A673 (cell line): ENCODE results near the gene ANTXRL.

Source experiments
- EZH2 ChIP-seq: fragments of 200-600 bp; sonication (generic); IDR thresholded peaks from 2 replicates; pipeline ENCODE4 v1.6.1; 2017; ENCODE audit warnings: borderline replicate concordance, low read depth, mild to moderate bottlenecking, mixed read lengths, antibody characterized with exemption, low read length; ENCODE audit not compliant: poor library complexity, severe bottlenecking
- TF ChIP-seq, protein P1 (sequence below): fragments of 300-800, 200-600 bp; sonication (generic); conservative IDR thresholded peaks from 2 replicates; pipeline ENCODE4 v1.5.1; 2017; ENCODE audit warnings: low read depth, mild to moderate bottlenecking, antibody characterized with exemption, low read length, moderate library complexity, mixed read lengths

GRCh38 chr10:46297406-46298204 is 10.8 kb downstream of the ANTXRL start:
- TF ChIP-seq, protein P1, sequence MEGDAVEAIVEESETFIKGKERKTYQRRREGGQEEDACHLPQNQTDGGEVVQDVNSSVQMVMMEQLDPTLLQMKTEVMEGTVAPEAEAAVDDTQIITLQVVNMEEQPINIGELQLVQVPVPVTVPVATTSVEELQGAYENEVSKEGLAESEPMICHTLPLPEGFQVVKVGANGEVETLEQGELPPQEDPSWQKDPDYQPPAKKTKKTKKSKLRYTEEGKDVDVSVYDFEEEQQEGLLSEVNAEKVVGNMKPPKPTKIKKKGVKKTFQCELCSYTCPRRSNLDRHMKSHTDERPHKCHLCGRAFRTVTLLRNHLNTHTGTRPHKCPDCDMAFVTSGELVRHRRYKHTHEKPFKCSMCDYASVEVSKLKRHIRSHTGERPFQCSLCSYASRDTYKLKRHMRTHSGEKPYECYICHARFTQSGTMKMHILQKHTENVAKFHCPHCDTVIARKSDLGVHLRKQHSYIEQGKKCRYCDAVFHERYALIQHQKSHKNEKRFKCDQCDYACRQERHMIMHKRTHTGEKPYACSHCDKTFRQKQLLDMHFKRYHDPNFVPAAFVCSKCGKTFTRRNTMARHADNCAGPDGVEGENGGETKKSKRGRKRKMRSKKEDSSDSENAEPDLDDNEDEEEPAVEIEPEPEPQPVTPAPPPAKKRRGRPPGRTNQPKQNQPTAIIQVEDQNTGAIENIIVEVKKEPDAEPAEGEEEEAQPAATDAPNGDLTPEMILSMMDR, result no peak
- TF ChIP-seq EZH2, result no peak
